Erythroblast (primary cell): ENCODE data around the gene DNAH2.

Source experiments
- GATA1 ChIP-seq: IDR thresholded peaks from 2 replicates; pipeline ENCODE4 v1.6.1; 2011; ENCODE audit warnings: low read depth, mild to moderate bottlenecking, control low read depth, low read length, moderate library complexity
- POLR2A ChIP-seq: IDR thresholded peaks from 2 replicates; pipeline ENCODE4 v1.6.1; 2011; ENCODE audit warnings: mild to moderate bottlenecking, low read length

DNA sequence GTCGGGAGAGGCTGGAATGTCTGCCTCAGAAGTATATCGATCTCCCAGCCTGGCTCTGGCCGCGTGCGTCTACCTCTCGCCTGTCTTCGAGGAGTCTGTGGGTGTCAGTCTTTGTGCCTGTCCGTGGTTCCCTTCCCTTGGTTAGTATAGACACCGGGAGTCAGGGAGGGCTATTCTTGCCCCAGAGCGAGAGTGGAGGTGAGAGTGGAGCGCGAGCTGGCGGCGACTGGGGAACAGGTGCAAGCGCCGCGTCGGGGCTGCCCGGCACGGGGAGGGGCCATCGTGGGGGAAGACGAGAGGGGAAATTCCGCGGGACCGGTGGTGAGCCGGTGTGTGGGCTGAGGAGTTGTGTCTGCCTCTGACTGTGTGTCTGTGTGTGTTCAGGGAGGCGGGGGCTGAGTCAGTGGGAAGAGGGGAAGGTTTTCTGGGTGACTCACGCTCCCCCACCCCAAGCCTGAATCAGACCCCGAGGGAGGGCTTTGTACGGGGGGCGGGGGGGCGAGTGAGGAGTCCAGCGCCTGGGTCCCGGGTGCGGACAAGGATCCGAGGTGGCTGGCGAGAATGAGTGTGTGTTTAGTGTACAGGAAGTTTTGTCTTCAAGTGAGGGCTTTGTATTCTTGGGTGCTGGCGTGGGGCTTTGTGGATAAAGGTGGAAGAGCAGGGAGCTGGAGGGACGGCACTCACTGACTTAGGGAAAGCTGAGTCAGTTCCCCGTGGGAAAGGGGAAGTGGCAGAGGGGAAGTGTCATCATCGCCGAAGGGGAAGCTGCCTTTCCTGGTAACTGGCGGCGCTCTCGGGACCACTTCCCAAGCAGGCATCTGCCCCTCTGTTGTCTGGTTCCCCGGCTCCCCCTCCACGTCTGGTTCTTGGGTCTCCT is 125.1 kb downstream of the DNAH2 start:
- peak; percentile 67 for TF ChIP-seq POLR2A
- no peak for TF ChIP-seq GATA1
